GM18505 (cell line): ENCODE data around the gene ATXN7L1.

Experiments used
- ATAC-seq: cut with Tn5 transposase; IDR thresholded peaks from one replicate; pipeline ENCODE4 v1.9.1; 2021; ENCODE audit not compliant: unreplicated experiment
- POLR2A ChIP-seq: IDR thresholded peaks from 4 replicates; pipeline ENCODE4 v1.6.1; 2011; ENCODE audit warnings: borderline replicate concordance; ENCODE audit not compliant: insufficient read depth, insufficient read length; ENCODE audit errors: extremely low read depth

ATXN7L1 gene

DNA sequence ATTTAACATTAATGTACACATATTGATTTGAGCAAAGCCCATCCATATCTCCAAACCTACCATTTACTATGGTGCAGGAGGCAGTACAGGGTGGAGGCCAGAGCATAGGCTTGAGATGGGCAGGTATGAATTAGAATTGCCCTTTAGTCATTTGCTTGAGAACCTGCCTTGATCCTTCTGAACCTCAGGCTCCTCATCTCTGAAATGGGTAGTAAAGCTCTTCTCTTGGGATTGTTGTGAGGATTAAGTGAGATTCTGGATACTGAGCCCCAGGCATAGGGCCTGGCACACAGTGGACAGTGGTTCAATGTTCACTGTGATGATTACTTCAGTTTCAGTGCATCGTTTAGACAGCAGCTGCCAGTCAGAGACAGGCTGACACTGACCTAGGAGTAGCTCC, 5.0 kb upstream of the ATXN7L1 start:
- ATAC-seq, result no peak
- no peak for TF ChIP-seq POLR2A

DNA sequence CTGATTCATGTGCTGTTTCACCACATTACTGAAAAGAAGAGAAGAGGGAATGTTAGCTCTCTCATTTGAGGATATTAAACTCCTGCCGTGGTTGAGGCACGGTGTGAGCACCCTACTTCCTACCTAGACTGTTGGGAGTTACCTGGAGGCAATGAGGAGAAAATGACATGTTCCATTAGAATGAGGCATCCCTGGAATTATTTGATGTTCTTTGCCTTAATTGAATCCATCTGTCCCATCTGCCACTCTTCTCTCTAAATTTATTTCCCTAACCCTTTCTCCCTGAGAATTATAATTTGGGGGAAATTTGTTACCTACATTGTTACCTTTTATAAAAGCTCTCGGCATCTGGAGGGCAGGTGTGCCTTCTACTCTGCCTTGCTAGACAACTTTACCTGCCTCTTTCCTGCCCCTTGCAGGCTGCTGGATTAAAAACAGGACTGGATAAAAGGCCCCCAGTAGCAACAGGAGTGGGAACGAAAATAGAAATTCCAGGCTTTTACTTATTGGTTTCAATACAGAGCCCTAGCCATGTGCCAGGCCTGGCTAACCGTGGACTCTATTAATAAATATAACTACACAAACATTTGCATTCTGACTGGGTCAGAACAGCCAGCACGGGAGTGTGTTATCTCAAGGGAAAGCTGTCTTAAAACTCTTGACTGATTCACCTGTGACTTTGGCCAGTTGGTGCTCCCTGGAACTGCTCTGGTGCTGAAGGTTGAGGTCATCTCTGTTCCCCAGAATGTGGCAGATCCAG, 4.4 kb upstream of the ATXN7L1 start:
- no peak for TF ChIP-seq POLR2A
- ATAC-seq, result no peak

DNA sequence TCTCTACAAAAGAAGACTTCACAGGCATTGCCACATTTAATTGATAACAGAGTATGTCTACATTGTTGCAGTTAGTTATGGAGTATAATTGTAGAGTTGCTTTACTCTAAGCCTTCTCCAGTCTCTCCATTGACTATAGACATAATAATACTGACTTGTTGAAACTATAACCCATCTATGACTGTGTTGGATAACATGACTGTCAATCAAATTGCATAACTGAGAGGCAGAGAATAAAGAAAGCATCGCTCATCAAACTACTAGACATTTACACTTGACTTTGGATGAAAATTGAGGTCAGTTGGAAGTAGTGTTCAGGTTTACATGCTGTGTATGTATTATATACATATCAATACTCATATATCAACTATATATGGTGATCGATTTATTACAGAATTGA, 3.4 kb upstream of the ATXN7L1 start:
- ATAC-seq, result no peak
- TF ChIP-seq POLR2A, result no peak

DNA sequence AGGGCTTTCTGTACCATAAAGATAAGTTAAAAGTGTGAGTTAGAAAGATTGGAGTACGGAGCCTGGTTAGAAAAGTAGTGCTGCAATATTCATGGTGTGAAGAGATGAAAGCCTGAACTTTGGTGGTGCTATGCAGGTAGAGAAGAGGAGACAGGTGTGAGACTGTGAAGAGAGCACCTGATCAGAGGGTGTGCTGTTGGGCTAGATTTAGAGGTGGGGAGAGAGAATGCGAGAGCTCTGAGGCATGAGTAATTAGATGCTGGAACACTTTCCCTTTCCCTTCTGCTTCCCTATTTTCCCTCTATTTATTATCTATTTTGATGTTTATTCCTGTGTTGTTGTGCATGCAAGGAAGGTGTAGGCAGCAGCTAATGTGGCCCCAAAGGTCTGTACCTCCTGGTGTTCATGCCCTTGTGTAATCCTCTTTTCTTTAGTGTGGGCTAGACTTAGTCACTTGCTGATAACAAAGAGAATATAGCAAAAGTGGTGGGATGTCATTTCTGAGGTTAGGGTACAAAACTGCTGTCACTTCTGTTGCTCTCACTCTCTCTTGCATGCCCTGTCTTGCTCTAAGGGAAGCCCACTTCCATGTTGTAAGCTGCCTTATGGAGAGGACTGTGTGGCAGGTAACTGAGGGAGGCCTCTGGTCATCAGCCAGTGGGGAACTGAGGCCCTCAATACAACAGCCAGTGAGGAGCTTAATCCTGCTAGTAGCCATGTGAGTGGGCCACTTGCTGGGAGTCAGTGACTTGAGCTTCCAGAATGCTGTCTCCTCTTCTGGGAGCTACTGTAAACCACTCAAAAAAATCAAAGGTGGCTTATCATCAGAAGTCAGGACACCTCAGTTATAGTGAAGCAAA, 2.6 kb upstream of the ATXN7L1 start:
- TF ChIP-seq POLR2A, result no peak
- ATAC-seq, result no peak

DNA sequence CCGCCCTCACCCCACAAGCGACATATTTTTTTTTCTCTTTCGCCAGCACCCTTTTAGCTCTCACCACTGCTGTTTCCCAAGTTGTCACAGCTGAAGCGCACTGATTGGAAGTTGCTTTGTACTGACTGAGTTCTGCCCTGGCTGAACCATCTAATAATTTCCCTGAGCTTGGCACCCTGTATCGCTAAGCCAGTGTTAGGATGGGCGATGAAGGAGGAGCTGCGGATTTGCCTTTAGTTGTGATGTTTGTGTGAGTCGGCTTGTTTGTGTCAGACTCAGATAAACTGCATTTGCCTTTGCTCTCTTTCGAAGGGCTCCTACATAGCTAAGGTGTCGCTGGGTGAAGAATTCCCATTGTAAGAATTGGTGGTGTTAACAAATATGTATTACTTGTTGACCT, 1.3 kb upstream of the ATXN7L1 start:
- no peak for TF ChIP-seq POLR2A
- ATAC-seq, result no peak

DNA sequence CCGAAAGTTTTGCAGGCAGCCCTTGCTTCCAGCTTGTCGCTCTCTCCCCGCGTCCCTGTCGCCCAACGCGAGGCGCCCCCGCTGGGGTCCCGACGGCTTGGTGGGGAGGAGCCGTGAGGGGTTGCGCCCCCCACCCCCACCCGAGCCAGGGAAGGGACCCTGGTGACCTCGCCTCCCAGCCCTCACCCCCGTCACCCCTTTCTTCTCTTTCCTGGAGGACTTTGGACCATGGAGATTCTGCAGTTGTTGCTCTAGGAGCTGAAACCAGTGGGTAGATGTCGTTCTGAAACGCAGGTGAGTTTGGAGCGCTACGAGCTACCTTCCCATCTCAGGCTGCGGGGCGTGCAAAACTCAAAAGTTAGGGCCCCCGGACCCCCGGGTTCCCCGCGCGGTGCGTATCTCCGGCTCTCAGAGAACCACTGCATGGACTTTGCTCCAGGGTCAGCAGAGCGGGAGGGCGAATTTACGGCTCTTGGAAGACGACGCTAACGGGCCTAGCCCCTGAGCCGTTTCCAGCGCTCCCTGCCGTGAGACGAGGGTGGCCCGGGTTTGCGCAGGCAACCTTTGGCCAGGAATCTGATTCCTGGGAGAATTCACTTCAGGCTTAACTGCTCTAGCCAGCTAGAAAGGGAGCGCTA, 684 bp upstream of the ATXN7L1 start:
- no peak for TF ChIP-seq POLR2A
- ATAC-seq, result no peak

DNA sequence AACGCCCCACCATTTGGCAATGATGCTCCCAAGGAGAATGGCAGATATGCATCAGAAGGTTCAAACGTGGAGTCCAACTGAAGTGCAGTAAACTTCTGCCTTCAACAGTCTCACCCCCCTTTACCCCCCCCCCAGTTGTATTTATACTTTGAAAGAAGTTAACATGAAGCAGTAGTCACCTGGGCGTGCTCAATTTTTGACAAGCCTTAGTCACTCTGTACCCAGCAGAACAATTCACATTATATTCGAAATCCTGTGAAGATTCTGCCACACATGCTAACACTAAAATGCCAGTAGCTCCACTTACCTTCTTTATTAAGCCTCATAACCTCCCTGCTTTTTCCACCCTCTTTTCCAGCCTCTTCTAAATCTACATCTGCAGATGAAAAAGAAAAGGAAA, 894 bp downstream of the ATXN7L1 start:
- no peak for TF ChIP-seq POLR2A
- ATAC-seq, result no peak

DNA sequence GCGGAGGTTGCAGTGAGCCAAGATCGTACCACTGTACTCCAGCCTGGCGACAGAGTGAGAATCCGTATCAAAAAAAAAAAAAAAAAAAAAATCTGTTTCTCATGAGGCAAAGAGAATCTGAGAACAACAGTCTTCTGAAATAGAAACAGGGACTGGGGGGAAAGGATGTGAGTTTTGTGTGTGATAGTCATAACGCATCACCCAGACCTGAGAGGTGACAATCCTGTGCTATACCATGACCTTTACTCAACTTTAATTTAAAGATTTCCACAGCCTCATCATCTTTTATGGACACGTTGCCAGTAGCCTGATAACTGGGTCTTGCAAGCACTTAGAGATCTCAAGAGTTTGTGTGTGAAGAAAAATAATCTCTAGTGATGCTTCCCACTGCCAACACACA, 2.3 kb downstream of the ATXN7L1 start:
- no peak for TF ChIP-seq POLR2A
- no peak for ATAC-seq

DNA sequence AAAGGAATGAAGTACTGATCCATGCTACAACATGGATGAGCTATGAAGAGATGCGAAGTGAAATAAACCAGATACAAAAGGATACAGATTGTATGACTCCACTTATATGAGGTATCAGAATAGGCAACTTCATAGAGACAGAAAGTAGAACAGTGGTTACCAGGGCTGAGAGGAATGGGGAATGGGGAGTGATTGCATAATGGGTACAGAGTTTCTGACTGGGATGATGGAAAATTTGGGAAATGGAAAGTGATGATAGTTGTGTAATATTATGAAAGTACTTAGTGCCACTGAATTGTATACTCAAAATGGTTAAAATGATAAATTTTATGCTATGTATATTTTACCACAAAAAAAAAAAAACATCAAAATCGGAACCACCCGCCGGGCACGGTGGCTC, 3.9 kb downstream of the ATXN7L1 start:
- no peak for TF ChIP-seq POLR2A
- no peak for ATAC-seq

DNA sequence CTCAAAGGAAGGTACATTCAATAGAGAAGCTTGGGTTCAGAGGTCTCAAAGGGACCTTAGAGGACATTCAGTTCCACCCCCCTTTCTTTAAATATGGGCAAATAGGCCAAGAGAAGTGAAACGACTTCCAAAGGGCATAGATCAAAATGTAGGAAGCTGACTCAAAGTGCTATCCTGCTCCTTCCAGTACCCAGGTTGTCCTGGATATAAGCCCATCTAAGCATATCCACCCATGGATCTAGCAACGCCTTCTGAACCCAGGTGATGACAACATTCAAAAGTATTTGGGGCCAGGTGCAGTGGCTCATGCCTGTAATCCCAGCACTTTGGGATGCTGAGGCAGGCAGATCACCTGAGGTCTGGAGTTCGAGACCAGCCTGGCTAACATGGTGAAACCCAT, 5.3 kb downstream of the ATXN7L1 start:
- no peak for TF ChIP-seq POLR2A
- ATAC-seq, result no peak

DNA sequence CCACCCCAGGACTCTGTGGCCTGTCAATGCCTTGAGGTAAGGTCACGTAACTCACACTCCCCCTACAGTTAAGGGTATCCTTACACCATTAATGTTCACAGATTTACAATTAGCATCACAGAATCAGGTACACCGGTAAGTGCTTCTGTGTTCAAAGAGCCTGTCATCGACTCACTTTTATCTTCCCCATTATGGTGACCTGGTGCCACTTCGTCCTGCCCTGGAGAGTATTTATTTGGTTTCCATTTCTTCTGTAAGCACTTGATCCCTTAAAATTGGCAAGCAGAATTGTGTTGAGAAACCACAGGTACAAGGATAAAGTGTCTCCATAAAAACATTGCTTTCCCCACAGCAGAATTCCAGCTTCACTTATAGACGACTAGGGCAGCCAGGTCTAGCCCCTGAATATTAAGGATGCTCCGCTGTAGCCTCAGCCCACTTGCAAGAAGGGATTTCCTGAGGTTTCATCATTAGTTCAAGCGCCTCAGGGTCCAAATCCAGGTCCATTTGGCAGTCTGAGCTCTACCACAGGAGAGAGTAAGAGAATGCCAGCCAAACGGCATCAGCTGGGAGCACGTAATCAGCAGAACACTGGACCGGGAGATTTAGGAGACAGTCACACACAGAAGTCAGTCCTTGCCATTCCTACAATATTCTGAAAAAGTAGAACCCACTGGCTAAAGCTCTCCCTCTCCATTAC, 10.1 kb downstream of the ATXN7L1 start:
- TF ChIP-seq POLR2A, result no peak
- no peak for ATAC-seq

DNA sequence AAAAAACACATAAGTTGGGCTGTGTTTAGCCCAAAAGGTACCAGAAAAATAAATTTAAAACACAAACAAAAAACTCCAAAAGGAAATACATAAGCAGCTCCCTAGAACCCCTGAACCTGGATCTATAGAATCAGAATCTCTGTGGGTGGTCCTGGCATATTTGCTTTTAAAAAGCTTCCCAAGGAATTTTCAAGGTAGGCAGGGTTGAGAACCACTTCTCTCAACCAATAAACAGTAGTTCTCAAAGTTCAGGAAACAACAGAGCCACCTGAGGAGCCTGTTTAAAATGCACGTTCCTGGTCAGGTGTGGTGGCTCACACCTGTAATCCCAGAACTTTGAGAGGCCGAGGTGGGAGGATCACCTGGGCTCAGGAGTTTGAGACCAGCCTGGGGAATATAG, 12.5 kb downstream of the ATXN7L1 start:
- TF ChIP-seq POLR2A, result no peak
- ATAC-seq, result no peak

DNA sequence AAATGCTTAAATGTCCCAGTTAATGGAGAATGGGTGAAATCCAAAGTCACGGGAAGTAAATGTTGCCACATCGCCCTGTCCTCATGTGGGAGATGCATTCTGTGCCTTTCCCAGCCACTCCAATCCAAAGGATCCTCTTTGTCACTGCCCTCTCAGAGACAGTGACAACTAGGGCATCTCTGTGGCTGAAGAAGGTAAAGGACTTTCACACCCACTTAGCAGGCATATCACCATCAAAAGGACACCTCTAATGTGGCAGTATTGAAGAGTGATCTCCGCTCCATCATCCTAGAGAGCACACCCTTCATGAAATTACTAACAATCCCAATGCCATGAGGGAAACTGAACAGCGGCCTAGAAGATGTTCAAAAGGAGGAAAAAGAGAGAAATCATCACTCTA, 13.6 kb downstream of the ATXN7L1 start:
- TF ChIP-seq POLR2A, result no peak
- ATAC-seq, result no peak
